ENCODE data around the gene CHD2. TPM values are rescaled to one million over a fixed set of nuclear protein-coding genes. Genes with fewer than 3 reads are reported as not detected.
A peak's percentile ranks its signal among the peaks of the same experiment; 100 is the strongest.

CHD2 gene
- total and polyA plus RNA-seq, 3 experiments from 2014 or later, result 80.3 to 109 (median 99.0) TPM

DNA sequence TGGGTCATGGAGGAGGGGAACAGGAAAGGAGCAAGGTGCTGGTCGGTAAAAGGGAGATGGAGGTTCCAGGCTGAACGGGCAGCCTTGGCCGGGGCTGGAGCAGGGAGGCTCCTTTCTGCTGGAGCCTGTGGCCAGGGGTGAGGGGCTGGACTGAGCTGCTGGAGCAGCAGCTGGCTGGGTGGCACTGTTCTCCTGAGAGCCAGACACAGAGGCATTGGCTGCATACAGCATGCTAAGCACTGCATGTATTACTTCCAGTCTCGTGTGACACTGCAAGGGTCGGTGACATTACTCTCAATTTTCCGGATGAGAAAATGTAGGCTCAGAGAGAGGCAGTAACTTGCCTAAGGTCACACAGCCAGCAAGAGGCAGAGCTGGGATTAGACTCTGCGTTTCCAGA, 146.6 kb downstream of the CHD2 start:
- H3K27me3 Mint-ChIP-seq, result peaks cover 6% of the 10 kb centered on the region in 2 donors
- Histone ChIP-seq H3K9me3 (ENCODE audit: low read length) (no peaks in the 10 kb centered on the region), H3K27ac (ENCODE audit: low read depth, low read length) (no peak overlapping the region), H3K4me3 (ENCODE audit: low read length) (no peak overlapping the region), H3K36me3 (ENCODE audit: insufficient read depth, low read length) (no peaks in the 10 kb centered on the region), H3K27me3 (ENCODE audit: insufficient read depth, low read length, poor library complexity, severe bottlenecking) (no peaks in the 10 kb centered on the region), H3K4me1 (ENCODE audit: insufficient read depth, low read length) (peaks cover 25% of the 10 kb centered on the region)
- H3K27ac Mint-ChIP-seq, result peak overlapping the region in 6 of 8 donors; percentile 29 to 98 (median 70)
- no peak for DNase-seq
- CTCF ChIA-PET, result interaction anchor here (1.8 to 4.6 kb wide), 3 partner anchors 10 to 41 kb away, joined by 6 to 34 read pairs (median 21); no protein-coding TSS in a partner anchor
- H3K9me3 Mint-ChIP-seq, result peaks cover 0 to 4% (median 2%) of the 10 kb centered on the region in 5 donors
- H3K36me3 Mint-ChIP-seq, result peaks cover 0 to 12% (median 3%) of the 10 kb centered on the region in 3 donors
- peaks cover 42 to 48% (median 45%) of the 10 kb centered on the region in 3 donors for H3K4me1 Mint-ChIP-seq
- POLR2A ChIA-PET, result no interaction called here
- H3K4me3 Mint-ChIP-seq, result peak overlapping the region in 2 of 7 donors; percentile 6 to 28

DNA sequence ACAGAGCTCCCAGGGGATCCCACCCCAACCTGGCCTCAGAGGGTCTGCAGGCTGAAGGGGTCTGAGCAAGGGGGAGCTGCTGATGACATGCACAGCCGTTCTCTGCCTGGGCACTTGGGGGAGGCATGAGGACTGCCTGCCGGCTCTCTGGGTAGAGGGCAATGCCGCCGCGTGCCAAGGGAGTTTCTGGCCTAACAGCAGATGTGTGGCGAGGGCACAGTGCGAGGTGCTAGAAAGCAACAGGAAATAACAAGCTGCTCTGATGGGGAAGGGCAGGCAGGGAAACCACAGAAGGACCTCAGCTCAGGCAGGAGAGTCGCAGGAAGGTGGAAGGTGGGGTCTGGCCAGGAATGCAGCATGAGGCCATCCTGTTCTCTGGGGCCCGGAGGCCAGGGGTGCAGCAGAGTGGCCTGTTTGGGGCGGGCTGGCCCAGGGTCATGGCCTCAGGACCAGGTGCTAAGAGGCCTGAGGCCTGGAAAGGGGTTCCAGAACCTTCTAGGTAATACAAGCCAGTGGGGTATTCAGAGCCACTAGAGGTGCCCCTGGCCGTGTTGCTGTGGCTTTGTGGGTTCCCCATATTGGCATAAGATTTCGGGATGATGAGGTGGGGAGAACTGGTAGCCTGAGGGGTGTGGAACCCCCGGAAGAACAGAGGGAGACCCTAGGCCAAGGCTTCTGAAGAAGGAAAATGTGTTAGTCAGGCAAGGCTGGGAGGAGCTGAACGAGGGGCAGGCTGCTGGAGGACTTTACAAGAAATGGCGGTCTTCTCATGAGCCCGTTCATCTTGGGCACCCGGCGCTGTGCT, 147.7 kb downstream of the CHD2 start:
- no peak overlapping the region for H3K27ac ChIP-seq (ENCODE audit: low read depth, low read length)
- peaks cover 0 to 12% (median 3%) of the 10 kb centered on the region in 3 donors for H3K36me3 Mint-ChIP-seq
- ChIA-PET POLR2A (interaction anchor here (0.6 to 1.4 kb wide), 3 partner anchors 12 to 68 kb away, joined by 4 to 6 read pairs (median 5); no protein-coding TSS in a partner anchor), CTCF (interaction anchor here (1.1 to 4.6 kb wide), 5 partner anchors 11 to 40 kb away, joined by 3 to 34 read pairs (median 6); no protein-coding TSS in a partner anchor)
- no peaks in the 10 kb centered on the region for H3K9me3 ChIP-seq (ENCODE audit: low read length)
- peaks cover 25% of the 10 kb centered on the region for H3K4me1 ChIP-seq (ENCODE audit: insufficient read depth, low read length)
- no peak overlapping the region for H3K4me3 ChIP-seq (ENCODE audit: low read length)
- H3K36me3 ChIP-seq (ENCODE audit: insufficient read depth, low read length), result no peaks in the 10 kb centered on the region
- H3K27ac Mint-ChIP-seq, result peak overlapping the region; percentile 54 to 98 (median 87)
- DNase-seq, result peak in 4 of 5 donors; percentile 41 to 74 (median 56)
- peaks cover 4 to 6% of the 10 kb centered on the region in 2 donors for H3K27me3 Mint-ChIP-seq
- no peaks in the 10 kb centered on the region for H3K27me3 ChIP-seq (ENCODE audit: insufficient read depth, low read length, poor library complexity, severe bottlenecking)
- H3K4me3 Mint-ChIP-seq, result peak overlapping the region; percentile 1 to 76 (median 64)
- peaks cover 45 to 55% (median 45%) of the 10 kb centered on the region in 3 donors for H3K4me1 Mint-ChIP-seq
- H3K9me3 Mint-ChIP-seq, result peaks cover 0 to 4% (median 2%) of the 10 kb centered on the region in 5 donors

DNA sequence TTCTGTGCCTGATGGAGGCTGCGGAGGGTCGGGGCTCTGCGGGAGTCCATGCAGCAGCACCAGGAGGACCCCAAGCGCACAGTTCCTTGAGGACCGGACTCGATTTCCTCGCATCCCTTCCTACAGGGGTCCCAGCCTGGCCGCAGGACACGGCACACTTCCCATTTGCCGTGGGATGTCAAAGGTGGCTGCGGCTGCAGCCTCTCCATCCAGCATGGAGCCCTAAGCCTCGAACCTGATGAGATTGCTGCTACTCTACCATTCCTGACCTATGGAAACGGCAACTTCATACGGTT, 148.2 kb downstream of the CHD2 start:
- H3K36me3 Mint-ChIP-seq, result peaks cover 0 to 12% (median 3%) of the 10 kb centered on the region in 3 donors
- ChIA-PET CTCF (interaction anchor here (3.4 to 4.6 kb wide), 2 partner anchors 12 to 19 kb away, joined by 21 to 34 read pairs; no protein-coding TSS in a partner anchor), POLR2A (interaction anchor here (1.4 kb wide), 1 partner anchor 12 kb away, joined by 5 read pairs; no protein-coding TSS in a partner anchor)
- Histone ChIP-seq H3K36me3 (ENCODE audit: insufficient read depth, low read length) (no peaks in the 10 kb centered on the region), H3K4me3 (ENCODE audit: low read length) (no peak overlapping the region), H3K27ac (ENCODE audit: low read depth, low read length) (no peak overlapping the region), H3K4me1 (ENCODE audit: insufficient read depth, low read length) (peaks cover 25% of the 10 kb centered on the region), H3K9me3 (ENCODE audit: low read length) (no peaks in the 10 kb centered on the region), H3K27me3 (ENCODE audit: insufficient read depth, low read length, poor library complexity, severe bottlenecking) (no peaks in the 10 kb centered on the region)
- peaks cover 0 to 6% of the 10 kb centered on the region in 2 donors for H3K27me3 Mint-ChIP-seq
- peaks cover 45 to 55% (median 45%) of the 10 kb centered on the region in 3 donors for H3K4me1 Mint-ChIP-seq
- H3K9me3 Mint-ChIP-seq, result peaks cover 0 to 4% (median 2%) of the 10 kb centered on the region in 5 donors
- no peak for DNase-seq
- peak overlapping the region in 1 of 7 donors; percentile 70 for H3K4me3 Mint-ChIP-seq
- peak overlapping the region in 7 of 8 donors; percentile 38 to 98 (median 87) for H3K27ac Mint-ChIP-seq

DNA sequence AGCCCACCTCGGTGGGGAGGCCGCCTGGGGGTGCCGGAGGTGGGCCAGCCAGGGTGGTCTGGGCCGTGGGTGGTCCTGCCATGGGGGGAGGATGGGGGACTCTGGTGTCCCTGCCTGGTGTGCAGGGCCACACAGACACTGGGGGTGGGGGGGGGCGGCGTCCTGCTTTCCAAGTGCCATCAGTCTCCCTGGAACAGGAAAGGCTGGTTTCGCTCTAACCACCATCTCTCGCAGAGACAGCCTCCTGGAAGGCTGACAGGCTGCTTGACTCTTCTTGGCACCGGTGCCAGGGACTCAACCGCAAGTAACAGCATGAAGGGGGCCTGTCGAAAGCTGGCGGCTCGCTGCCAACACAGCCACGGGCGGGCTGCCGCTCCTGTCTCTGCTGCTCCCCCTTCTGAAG, 148.6 kb downstream of the CHD2 start:
- H3K4me3 ChIP-seq (ENCODE audit: low read length), result no peak overlapping the region
- H3K36me3 ChIP-seq (ENCODE audit: insufficient read depth, low read length), result no peaks in the 10 kb centered on the region
- no peak overlapping the region for H3K27ac ChIP-seq (ENCODE audit: low read depth, low read length)
- no peaks in the 10 kb centered on the region for H3K9me3 ChIP-seq (ENCODE audit: low read length)
- Mint-ChIP-seq H3K27me3 (peaks cover 0 to 6% of the 10 kb centered on the region in 2 donors), H3K36me3 (peaks cover 0 to 12% (median 3%) of the 10 kb centered on the region in 3 donors), H3K27ac (peak overlapping the region in 6 of 8 donors; percentile 15 to 93 (median 74)), H3K4me3 (peak overlapping the region in 4 of 7 donors; percentile 1 to 58 (median 22)), H3K9me3 (peaks cover 0 to 4% (median 2%) of the 10 kb centered on the region in 5 donors), H3K4me1 (peaks cover 45 to 55% (median 45%) of the 10 kb centered on the region in 3 donors)
- H3K4me1 ChIP-seq (ENCODE audit: insufficient read depth, low read length), result peaks cover 25% of the 10 kb centered on the region
- ChIA-PET CTCF (interaction anchor here (3.0 to 4.6 kb wide), 3 partner anchors 12 to 19 kb away, joined by 15 to 34 read pairs (median 21); no protein-coding TSS in a partner anchor), POLR2A (interaction anchor here (1.4 kb wide), 1 partner anchor 13 kb away, joined by 5 read pairs; no protein-coding TSS in a partner anchor)
- H3K27me3 ChIP-seq (ENCODE audit: insufficient read depth, low read length, poor library complexity, severe bottlenecking), result no peaks in the 10 kb centered on the region
- DNase-seq, result no peak

DNA sequence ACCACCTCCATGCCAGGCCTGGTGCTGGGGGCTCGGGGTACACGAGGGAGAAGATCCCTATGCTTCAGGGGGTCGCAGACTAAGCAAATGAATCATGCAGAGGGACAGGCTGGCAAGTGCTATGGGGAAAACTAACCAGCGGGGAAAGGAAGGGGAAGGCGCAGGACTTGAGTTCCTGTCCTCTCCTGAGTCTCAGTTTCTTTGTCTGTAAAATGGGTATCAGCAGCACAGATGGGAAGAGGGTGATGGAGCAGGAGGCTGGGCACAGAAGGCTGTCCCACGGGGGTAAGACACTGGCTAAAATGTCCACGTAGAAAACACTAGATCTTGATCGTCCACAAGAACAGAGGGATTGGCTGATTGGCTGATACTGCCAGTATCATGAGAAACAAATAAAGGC, 149.1 kb downstream of the CHD2 start:
- H3K4me3 Mint-ChIP-seq, result peak overlapping the region in 4 of 7 donors; percentile 1 to 58 (median 23)
- Histone ChIP-seq H3K4me3 (ENCODE audit: low read length) (no peak overlapping the region), H3K4me1 (ENCODE audit: insufficient read depth, low read length) (peaks cover 25% of the 10 kb centered on the region), H3K9me3 (ENCODE audit: low read length) (no peaks in the 10 kb centered on the region), H3K27me3 (ENCODE audit: insufficient read depth, low read length, poor library complexity, severe bottlenecking) (no peaks in the 10 kb centered on the region), H3K27ac (ENCODE audit: low read depth, low read length) (no peak overlapping the region), H3K36me3 (ENCODE audit: insufficient read depth, low read length) (no peaks in the 10 kb centered on the region)
- ChIA-PET CTCF (interaction anchor here (1.1 to 3.0 kb wide), 2 partner anchors 9 to 13 kb away, joined by 3 to 15 read pairs; no protein-coding TSS in a partner anchor), POLR2A (no interaction called here)
- H3K27me3 Mint-ChIP-seq, result peaks cover 0 to 6% of the 10 kb centered on the region in 2 donors
- peaks cover 0 to 12% (median 3%) of the 10 kb centered on the region in 3 donors for H3K36me3 Mint-ChIP-seq
- peak overlapping the region in 6 of 8 donors; percentile 15 to 98 (median 86) for H3K27ac Mint-ChIP-seq
- H3K4me1 Mint-ChIP-seq, result peaks cover 45 to 55% (median 45%) of the 10 kb centered on the region in 3 donors
- peaks cover 0 to 4% (median 2%) of the 10 kb centered on the region in 5 donors for H3K9me3 Mint-ChIP-seq
- DNase-seq, result no peak

DNA sequence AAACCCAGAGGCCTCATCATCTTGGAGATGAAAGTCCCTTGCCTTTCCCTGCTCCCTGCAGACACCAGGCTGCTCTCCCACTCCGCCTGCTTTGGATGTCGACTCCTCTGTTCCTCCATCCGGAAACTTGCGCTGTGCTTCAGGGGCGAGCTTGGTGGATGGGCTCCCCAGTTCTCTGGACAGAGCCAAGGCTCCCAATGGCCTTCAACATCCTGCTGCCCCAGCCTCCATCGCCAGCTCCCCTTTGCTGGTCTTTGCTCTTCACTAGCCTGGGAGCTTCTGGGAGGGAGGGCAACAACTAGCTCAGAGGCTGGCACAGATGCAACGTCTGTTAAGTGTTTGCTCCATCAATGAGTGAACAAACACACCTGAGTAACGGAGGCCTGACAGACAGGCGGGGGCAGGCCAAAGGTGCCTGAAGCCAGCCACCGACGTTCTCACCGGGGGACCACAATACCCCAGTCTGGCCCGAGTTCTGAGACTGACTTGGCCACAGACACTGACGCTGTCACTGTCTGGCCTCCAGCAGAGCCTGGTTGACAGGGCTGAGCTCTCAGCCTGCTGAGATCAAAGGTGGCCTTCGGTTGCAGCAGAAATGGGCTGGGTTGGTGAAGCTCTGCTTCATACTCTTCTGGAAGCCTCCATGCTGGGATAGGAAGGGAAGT, 149.9 kb downstream of the CHD2 start:
- no peak overlapping the region for H3K27ac ChIP-seq (ENCODE audit: low read depth, low read length)
- no peak overlapping the region for H3K4me3 ChIP-seq (ENCODE audit: low read length)
- peaks cover 0 to 7% of the 10 kb centered on the region in 2 donors for H3K27me3 Mint-ChIP-seq
- H3K27me3 ChIP-seq (ENCODE audit: insufficient read depth, low read length, poor library complexity, severe bottlenecking), result no peaks in the 10 kb centered on the region
- peak overlapping the region in 7 of 8 donors; percentile 31 to 98 (median 91) for H3K27ac Mint-ChIP-seq
- H3K4me3 Mint-ChIP-seq, result peak overlapping the region in 4 of 7 donors; percentile 12 to 62 (median 39)
- H3K4me1 Mint-ChIP-seq, result peaks cover 45 to 55% (median 48%) of the 10 kb centered on the region in 3 donors
- H3K9me3 ChIP-seq (ENCODE audit: low read length), result no peaks in the 10 kb centered on the region
- POLR2A ChIA-PET, result no interaction called here
- CTCF ChIA-PET, result interaction anchor here (1.0 to 3.8 kb wide), 4 partner anchors 10 to 20 kb away, joined by 3 to 24 read pairs (median 10); no protein-coding TSS in a partner anchor
- H3K36me3 Mint-ChIP-seq, result peaks cover 0 to 12% (median 3%) of the 10 kb centered on the region in 3 donors
- H3K9me3 Mint-ChIP-seq, result peaks cover 0 to 4% (median 2%) of the 10 kb centered on the region in 5 donors
- peak in 4 of 5 donors; percentile 15 to 73 (median 46) for DNase-seq
- H3K4me1 ChIP-seq (ENCODE audit: insufficient read depth, low read length), result peaks cover 25% of the 10 kb centered on the region
- H3K36me3 ChIP-seq (ENCODE audit: insufficient read depth, low read length), result no peaks in the 10 kb centered on the region

DNA sequence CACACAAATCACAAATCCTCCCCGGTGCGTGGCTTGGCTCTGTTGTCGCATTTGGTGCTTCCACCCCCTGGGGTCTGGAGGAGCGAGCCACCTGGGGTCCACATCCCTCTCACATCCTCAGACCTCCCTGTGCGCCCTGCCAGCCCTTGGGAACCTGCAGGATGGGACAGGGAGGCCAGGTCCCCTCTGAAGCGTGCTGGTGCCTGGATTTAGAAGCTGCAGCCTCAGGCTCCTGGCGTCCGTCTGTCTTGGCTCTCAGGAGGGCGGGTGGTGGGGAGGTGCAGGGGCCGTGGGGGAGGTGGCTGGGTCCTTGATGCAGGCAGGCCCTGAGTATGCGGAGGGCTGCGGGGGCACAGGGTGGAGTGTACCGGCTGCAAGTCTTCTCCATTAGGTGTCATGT, 150.5 kb downstream of the CHD2 start:
- peaks cover 0 to 4% (median 2%) of the 10 kb centered on the region in 5 donors for H3K9me3 Mint-ChIP-seq
- peak overlapping the region in 1 of 7 donors; percentile 22 for H3K4me3 Mint-ChIP-seq
- peaks cover 45 to 55% (median 48%) of the 10 kb centered on the region in 3 donors for H3K4me1 Mint-ChIP-seq
- H3K27me3 Mint-ChIP-seq, result peaks cover 0 to 7% of the 10 kb centered on the region in 2 donors
- no peak overlapping the region for H3K4me3 ChIP-seq (ENCODE audit: low read length)
- H3K4me1 ChIP-seq (ENCODE audit: insufficient read depth, low read length), result peaks cover 25% of the 10 kb centered on the region
- peaks cover 0 to 11% (median 3%) of the 10 kb centered on the region in 3 donors for H3K36me3 Mint-ChIP-seq
- ChIA-PET CTCF (interaction anchor here (1.0 to 3.8 kb wide), 3 partner anchors 13 to 20 kb away, joined by 4 to 24 read pairs (median 15); no protein-coding TSS in a partner anchor), POLR2A (no interaction called here)
- H3K9me3 ChIP-seq (ENCODE audit: low read length), result no peaks in the 10 kb centered on the region
- H3K36me3 ChIP-seq (ENCODE audit: insufficient read depth, low read length), result no peaks in the 10 kb centered on the region
- no peak overlapping the region for H3K27ac ChIP-seq (ENCODE audit: low read depth, low read length)
- H3K27me3 ChIP-seq (ENCODE audit: insufficient read depth, low read length, poor library complexity, severe bottlenecking), result no peaks in the 10 kb centered on the region
- DNase-seq, result no peak
- H3K27ac Mint-ChIP-seq, result peak overlapping the region in 6 of 8 donors; percentile 31 to 98 (median 86)
